ENCODE measurements around the gene DRC1. TPM values are rescaled to one million over a fixed set of nuclear protein-coding genes. Genes with fewer than 3 reads are reported as not detected.
A peak's percentile ranks its signal among the peaks of the same experiment; 100 is the strongest.

The DRC1 gene
- total RNA-seq, 4 donors from 2014 or later = not detected

DNA sequence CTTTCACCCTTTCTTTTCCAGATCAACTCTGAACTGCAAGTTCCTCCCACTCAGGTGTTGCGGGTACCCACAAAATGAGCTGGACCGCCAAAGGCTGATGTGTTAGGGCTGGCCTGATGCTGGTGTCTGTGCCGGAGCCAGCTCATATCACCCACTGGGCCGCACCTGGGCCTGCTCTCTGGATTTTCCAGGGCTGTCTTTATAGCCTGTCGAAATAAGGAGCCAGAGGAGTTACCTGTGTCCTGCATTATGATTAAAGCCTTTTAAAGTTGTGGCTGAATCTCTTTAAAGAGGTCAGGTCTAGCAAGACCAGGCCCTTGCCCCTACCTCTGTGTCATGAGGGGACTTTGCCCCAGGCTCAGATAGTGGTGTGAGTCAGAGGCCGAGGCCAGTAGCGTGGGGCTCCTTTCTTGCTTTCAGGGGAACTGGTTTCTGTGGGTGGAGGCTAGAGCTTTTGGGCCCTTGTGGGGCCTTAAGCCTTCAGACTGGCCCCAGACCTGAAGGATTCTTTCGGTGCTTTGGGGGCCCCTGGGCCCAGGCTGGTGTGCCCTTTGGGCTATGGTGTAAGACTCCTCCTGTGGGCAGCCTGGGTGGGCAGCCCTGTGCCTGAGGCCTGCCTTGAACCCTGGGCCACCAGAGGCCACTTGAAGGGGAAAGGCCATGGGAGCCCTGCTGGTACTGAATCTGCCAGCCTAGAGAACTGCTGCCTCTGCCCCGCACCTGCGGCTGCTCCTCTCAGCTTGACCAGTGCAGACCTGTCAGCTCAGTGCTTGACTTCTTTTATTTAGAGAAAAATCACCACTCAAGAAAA, 54.9 kb downstream of the DRC1 start:
- WGBS, 2 donors = 95 to 97% methylated on average over 10 of the region's 10 CpGs
- peak in 1 of 2 donors; percentile 57 for DNase-seq (ENCODE audit: low spot score in 2 of 2)
- no peak overlapping the region for H3K4me3 ChIP-seq (ENCODE audit: low read depth, poor library complexity, severe bottlenecking)
- intact Hi-C loops (cut with DNase I; ENCODE audit: low total_unique reads) = no loop called here
- TF ChIP-seq POLR2A (IDR thresholded peaks at IDR 0.05) = no peak
- TF ChIP-seq, protein P1, sequence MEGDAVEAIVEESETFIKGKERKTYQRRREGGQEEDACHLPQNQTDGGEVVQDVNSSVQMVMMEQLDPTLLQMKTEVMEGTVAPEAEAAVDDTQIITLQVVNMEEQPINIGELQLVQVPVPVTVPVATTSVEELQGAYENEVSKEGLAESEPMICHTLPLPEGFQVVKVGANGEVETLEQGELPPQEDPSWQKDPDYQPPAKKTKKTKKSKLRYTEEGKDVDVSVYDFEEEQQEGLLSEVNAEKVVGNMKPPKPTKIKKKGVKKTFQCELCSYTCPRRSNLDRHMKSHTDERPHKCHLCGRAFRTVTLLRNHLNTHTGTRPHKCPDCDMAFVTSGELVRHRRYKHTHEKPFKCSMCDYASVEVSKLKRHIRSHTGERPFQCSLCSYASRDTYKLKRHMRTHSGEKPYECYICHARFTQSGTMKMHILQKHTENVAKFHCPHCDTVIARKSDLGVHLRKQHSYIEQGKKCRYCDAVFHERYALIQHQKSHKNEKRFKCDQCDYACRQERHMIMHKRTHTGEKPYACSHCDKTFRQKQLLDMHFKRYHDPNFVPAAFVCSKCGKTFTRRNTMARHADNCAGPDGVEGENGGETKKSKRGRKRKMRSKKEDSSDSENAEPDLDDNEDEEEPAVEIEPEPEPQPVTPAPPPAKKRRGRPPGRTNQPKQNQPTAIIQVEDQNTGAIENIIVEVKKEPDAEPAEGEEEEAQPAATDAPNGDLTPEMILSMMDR (IDR thresholded peaks at IDR 0.05) = no peak

DNA sequence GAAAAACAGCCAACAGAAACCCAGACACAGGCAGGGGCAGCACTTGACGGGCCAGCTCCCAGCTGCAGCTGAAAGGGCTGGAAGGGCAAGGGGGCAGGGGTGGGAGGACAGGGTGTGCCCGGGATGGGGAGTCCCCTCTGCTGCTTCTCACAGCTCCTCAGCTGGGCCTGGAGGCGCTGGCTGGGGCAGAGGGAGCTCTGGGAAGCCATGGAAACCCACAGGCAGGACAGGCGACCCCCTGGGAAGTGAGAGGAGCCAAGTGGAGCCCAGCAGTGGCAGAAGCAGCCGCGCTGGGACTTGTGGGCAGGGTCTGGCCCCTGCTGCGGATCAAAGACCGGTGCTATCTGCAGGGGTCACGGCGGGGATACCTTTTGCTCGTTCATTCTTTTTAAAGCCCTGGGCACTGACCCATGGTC, 55.5 kb downstream of the DRC1 start:
- intact Hi-C loops (cut with DNase I; ENCODE audit: low total_unique reads) = no loop called here
- H3K4me3 ChIP-seq (ENCODE audit: low read depth, poor library complexity, severe bottlenecking) = no peak overlapping the region
- peak in 1 of 2 donors; percentile 76 for DNase-seq (ENCODE audit: low spot score in 2 of 2)
- no peak for TF ChIP-seq POLR2A (IDR thresholded peaks at IDR 0.05)
- TF ChIP-seq, protein P1 (IDR thresholded peaks at IDR 0.05) = no peak
- 72 to 79% methylated on average over 11 of the region's 11 CpGs for WGBS, 2 donors

DNA sequence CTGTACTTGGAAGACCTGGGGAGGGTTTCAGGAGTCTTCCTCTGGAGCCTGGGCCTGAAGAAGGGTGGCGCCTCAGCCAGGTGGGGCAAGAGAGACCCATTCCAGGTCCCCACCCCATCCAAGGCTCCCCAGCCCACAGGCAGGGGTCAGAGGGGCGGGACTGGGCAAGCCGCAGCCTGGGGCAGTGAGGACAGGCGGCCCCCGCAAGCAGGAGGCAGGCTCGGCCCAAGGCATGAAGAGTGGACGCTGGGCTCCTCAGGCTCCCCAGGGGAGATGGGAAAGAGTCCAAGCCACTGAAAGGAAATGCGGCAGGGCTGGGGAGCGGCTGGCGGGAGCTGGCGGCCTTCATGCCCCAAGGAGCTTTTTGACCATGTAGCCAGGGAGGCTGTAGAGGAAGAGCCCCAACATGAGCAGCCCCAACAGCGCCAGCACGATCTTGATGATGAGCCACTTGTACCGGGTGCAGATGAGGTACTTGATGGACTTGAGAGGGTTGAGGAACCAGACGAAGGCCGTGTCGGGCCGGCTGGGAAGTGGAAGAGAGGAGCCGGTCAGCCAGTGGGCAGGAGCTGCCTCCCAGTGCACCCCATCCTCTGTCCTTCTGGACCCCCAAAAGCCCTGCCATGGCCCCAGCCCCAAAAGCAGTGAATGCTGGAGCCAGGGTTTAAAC, 56.1 kb downstream of the DRC1 start:
- no peak overlapping the region for H3K4me3 ChIP-seq (ENCODE audit: low read depth, poor library complexity, severe bottlenecking)
- WGBS, 2 donors = 85 to 90% methylated on average over 17 to 18 of the region's 19 CpGs
- intact Hi-C loops (cut with DNase I; ENCODE audit: low total_unique reads) = no loop called here
- peak in 1 of 2 donors; percentile 71 for DNase-seq (ENCODE audit: low spot score in 2 of 2)
- no peak for TF ChIP-seq POLR2A (IDR thresholded peaks at IDR 0.05)
- TF ChIP-seq, protein P1 (IDR thresholded peaks at IDR 0.05) = no peak

DNA sequence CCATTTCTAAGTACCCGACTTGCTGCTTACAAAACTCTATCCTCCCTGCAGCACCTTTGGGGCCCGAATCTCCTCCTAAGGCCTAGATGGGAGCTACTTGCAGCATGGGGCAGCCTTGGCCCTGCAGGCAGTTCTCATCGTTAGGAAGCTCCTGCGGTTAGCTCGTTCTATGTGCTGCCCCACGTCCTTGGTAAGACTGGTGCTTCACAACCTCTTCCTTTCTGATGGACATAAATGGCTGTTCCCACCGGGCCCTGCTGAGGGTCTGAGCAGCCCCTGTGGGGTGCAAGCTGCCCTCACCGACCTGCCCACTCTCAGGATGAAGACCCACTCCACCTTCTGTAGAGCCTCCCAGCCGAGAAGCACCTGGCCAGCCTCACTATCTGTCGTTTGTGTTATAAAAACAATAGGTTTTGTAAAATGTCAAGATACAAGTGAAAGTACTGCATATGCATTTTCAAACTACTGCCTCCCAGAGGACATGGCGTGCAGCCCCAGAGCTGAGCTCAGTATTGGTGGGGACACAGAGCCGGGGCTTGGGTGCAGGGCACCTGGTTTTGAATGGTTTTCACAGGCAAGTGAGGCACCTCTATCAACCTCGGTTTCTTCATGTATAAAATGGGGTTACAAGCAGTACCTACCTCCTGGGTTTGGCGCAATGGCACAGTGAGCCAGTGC, 56.8 kb downstream of the DRC1 start:
- intact Hi-C loops (cut with DNase I; ENCODE audit: low total_unique reads) = no loop called here
- DNase-seq (ENCODE audit: low spot score in 2 of 2) = peak in 1 of 2 donors; percentile 68
- TF ChIP-seq, protein P1 (IDR thresholded peaks at IDR 0.05) = no peak
- no peak for TF ChIP-seq POLR2A (IDR thresholded peaks at IDR 0.05)
- WGBS, 2 donors = 87 to 91% methylated on average over 14 of the region's 14 CpGs
- no peak overlapping the region for H3K4me3 ChIP-seq (ENCODE audit: low read depth, poor library complexity, severe bottlenecking)

GRCh38 chr2:26459991-26460612, 58.4 kb downstream of the DRC1 start:
- TF ChIP-seq, protein P1 (IDR thresholded peaks at IDR 0.05) = no peak
- TF ChIP-seq POLR2A (IDR thresholded peaks at IDR 0.05) = no peak
- intact Hi-C loops (cut with DNase I; ENCODE audit: low total_unique reads) = no loop called here
- no peak overlapping the region for H3K4me3 ChIP-seq (ENCODE audit: low read depth, poor library complexity, severe bottlenecking)
- 81 to 86% methylated on average over 15 of the region's 15 CpGs for WGBS, 2 donors
- DNase-seq (ENCODE audit: low spot score in 2 of 2) = peak in 1 of 2 donors; percentile 78

All from lower leg skin (tissue), 4 donors.